GM23338 (cell line): ENCODE results near the gene ATP8A2.

Experiments used
- CTCF ChIP-seq, 2 experiments: fragments of 200-600 bp in 1 of 2; sonication (generic) in 1 of 2; conservative IDR thresholded peaks; 2 replicates each; pipeline versions ENCODE4 v1.5.1 to v1.6.1; 2016 to 2017; ENCODE audit warnings: antibody characterized with exemption in 2 of 2, low read depth in 2 of 2, mild to moderate bottlenecking in 2 of 2, moderate library complexity in 1 of 2
- ETS1 ChIP-seq: IDR thresholded peaks from 2 replicates; pipeline ENCODE4 v1.6.1; 2016; ENCODE audit warnings: antibody characterized with exemption
- EZH2 ChIP-seq: fragments of 200-600 bp; sonication (generic); IDR thresholded peaks from one replicate; pipeline ENCODE4 v1.8.0; 2017; ENCODE audit warnings: antibody characterized with exemption, mild to moderate bottlenecking, low read depth; ENCODE audit not compliant: unreplicated experiment
- POLR2AphosphoS5 ChIP-seq: IDR thresholded peaks from 2 replicates; pipeline ENCODE4 v1.6.1; 2016; ENCODE audit warnings: antibody characterized with exemption, low read depth

- TF ChIP-seq CTCF (conservative IDR thresholded peaks at IDR 0.05; ENCODE audit: low read depth in 2 of 2) (no peak), EZH2 (no peak), POLR2AphosphoS5 (no peak), ETS1 (no peak)
These were observed 690.2 kb downstream of the ATP8A2 start for GRCh38 chr13:26061947-26062346.
